Mucosa of stomach (tissue), 1 donor: ENCODE data around the gene ITGB4.

Experiments used
- H3K27me3 ChIP-seq: one replicate; pipeline ENCODE4 v1.7.0; 2013; ENCODE audit warnings: mild to moderate bottlenecking, low read length; ENCODE audit not compliant: control insufficient read depth, insufficient read depth
- H3K36me3 ChIP-seq: one replicate; pipeline ENCODE4 v1.7.0; 2013; ENCODE audit warnings: low read length; ENCODE audit not compliant: control insufficient read depth, insufficient read depth
- H3K4me1 ChIP-seq: one replicate; pipeline ENCODE4 v1.7.0; 2013; ENCODE audit warnings: mild to moderate bottlenecking, low read length; ENCODE audit not compliant: control insufficient read depth, insufficient read depth
- H3K4me3 ChIP-seq: one replicate; pipeline ENCODE4 v1.7.0; 2013; ENCODE audit warnings: low read length
- H3K9ac ChIP-seq: one replicate; pipeline ENCODE4 v1.7.0; 2013; ENCODE audit warnings: mild to moderate bottlenecking, low read length, moderate library complexity
- H3K9me3 ChIP-seq: one replicate; pipeline ENCODE4 v1.7.0; 2013; ENCODE audit warnings: mild to moderate bottlenecking, low read length, moderate library complexity; ENCODE audit not compliant: control insufficient read depth
- donor health status: Pancreatic carcinoma.

ITGB4 gene

DNA sequence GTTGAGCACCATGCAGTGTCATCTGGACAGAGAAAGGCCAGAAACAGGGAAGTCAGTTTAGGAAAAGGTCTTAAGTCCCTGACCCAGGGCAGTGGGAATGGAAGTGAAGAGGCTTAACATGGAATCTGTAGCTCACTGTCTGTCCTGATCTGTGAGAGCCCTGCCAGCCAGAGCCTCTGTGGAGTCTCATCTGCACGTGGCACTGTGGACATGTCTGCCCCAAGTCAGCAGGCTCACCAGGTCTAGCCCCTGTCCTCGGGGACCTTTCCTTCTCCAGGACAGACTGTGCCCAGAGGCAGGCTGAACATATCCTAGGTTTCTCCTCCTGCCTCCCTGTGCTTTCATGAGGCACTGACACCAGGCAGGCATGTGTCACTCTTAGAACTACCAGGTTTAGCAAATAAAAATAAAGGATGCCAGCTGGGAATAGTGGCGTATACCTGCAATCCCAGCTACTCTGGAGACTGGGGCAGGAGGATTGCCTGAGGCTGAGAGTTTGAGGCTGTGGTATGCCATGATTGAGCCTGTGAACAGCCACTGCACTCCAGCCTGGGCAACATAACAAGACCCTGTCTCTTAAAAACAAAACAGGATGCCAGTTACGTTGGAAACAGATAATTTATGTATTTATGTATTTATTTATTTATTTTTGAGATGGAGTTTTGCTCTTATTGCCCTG, 85.7 kb downstream of the ITGB4 start:
- Histone ChIP-seq H3K9me3 (no peaks in the 10 kb centered on the region), H3K4me3 (no peak overlapping the region), H3K4me1 (peaks cover 12% of the 10 kb centered on the region), H3K27me3 (no peaks in the 10 kb centered on the region), H3K36me3 (peaks cover 9% of the 10 kb centered on the region), H3K9ac (no peak overlapping the region)
